Ovary (tissue), 9 donors: ENCODE results near the gene HTR2B. TPM values are rescaled to one million over a fixed set of nuclear protein-coding genes. Genes with fewer than 3 reads are reported as not detected.
"Not testable (repeated sequence)": the region's sequence is repeated elsewhere in the genome, so short reads cannot be mapped to it uniquely, and the experiment has no call there.

Experiments
- DNase-seq, 5 donors: peaks; one replicate each; pipeline ENCODE4 v3.0.0-alpha.2; 2019 to 2020
- H3K27ac ChIP-seq, 2 donors: fragments of 200-600 bp; one replicate each; pipeline versions ENCODE4 v1.5.1 to v1.8.0; 2019 to 2022
- H3K27me3 ChIP-seq: fragments of 200-600 bp; one replicate; pipeline ENCODE4 v1.8.0; 2022
- H3K36me3 ChIP-seq: fragments of 200-600 bp; sonication (generic); one replicate; pipeline ENCODE4 v1.5.1; 2019
- H3K4me1 ChIP-seq: one replicate; pipeline ENCODE4 v1.8.1; 2013; ENCODE audit warnings: mild to moderate bottlenecking, moderate library complexity; ENCODE audit not compliant: insufficient read depth
- H3K4me3 ChIP-seq: fragments of 200-600 bp; sonication (generic); one replicate; pipeline ENCODE4 v1.5.1; 2017
- H3K9me3 ChIP-seq, 2 donors: fragments of 200-600 bp in 1 of 2; sonication (generic) in 1 of 2; one replicate each; pipeline versions ENCODE4 v1.5.1 to v1.8.1; 2013 to 2019; ENCODE audit warnings: mild to moderate bottlenecking in 1 of 2, moderate library complexity in 1 of 2
- CTCF ChIP-seq, 3 donors: fragments of 450-650 bp in 2 of 3; fragments of 200-600 bp in 1 of 3; IDR thresholded peaks; one replicate each; pipeline versions ENCODE4 v1.5.1 to v1.8.0; 2016 to 2022; ENCODE audit warnings: antibody characterized with exemption in 3 of 3, mild to moderate bottlenecking in 1 of 3
- EP300 ChIP-seq: sonication (generic); formaldehyde crosslinking; IDR thresholded peaks from one replicate; pipeline ENCODE4 v1.6.1; 2017; ENCODE audit warnings: antibody characterized with exemption
- POLR2A ChIP-seq: fragments of 450-650 bp; IDR thresholded peaks from one replicate; pipeline ENCODE4 v1.6.1; 2017; ENCODE audit warnings: antibody characterized with exemption, mild to moderate bottlenecking, moderate library complexity
- WGBS, 3 donors: extraction: QIAGEN DNeasy Blood & Tissue Kit in 1 of 3; methylation state at CpG; one replicate each; pipeline versions ENCODE4 v1.1.5 to v1.1.7; 2013 to 2017; 5-methylcytosine and 5-hydroxymethylcytosine counted together
- intact Hi-C, 4 donors: fragments of 100-400 bp; cut with DNase I; formaldehyde crosslinking; loops; one replicate each; pipeline versions ENCODE4 v1.11.0 to v1.15.1; 2022 to 2023
- polyA plus RNA-seq, 2 donors: library from polyadenylated mRNA; stranded (reverse); fragments of 200-250 nt in 1 of 2; fragments of 350-450 nt in 1 of 2; fragmentation: Illumina TruSeq in 1 of 2; extraction: RNeasy Lipid Tissue Mini Kit (QIAGEN cat#74804) in 1 of 2; gene quantifications; one replicate each; pipeline ENCODE4 v1.2.3, GENCODE V29; 2013 to 2014
- total RNA-seq, 7 donors: library from RNA; depleted of rRNA in 2 of 7; stranded (reverse); fragments of >200 nt in 2 of 7; fragmentation: NEBNext Ultra II Directional in 3 of 7; extraction: Animal tissue kit (Norgen Biotek cat#: 25700) in 3 of 7; gene quantifications; one replicate each; pipeline versions ENCODE4 v1.1.0 to v1.2.4, GENCODE V29; 2016 to 2023
- donor health status: DM: no; HTN: no; CAD: no; lungs with moderate emphysema.
- donor health status: DM: no; HTN: no; CAD: no.
- donor health status: Bipolar disorder and iron deficiency.
- donor health status: DM: yes; HTN: yes; CAD: no.
- donor health status: DM: no; HTN: no; CAD: no.
- donor health status: DM: yes; HTN: yes; CAD: no.

The HTR2B gene
- total and polyA plus RNA-seq, 9 donors, result 0.15 to 3.0 (median 0.88) TPM; not detected in 1

DNA sequence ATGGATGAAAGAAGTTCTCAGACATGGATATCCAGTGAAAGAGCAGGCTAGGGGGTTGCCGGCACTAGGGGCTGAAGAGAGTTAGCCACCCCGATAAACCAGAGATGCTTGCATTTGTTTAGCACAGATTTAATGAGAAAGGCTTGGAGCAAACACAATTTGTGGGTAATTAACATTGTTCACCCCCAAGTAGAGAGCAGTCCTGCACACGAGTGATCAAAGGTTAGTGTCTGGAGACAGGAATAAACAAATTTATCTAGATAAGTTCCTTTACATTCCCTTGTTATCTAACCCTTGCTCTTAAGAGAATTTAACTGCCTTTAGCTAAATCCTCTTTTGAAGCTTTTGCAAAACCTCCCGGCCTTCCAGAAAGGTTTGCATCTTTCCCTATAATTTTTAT, 23.9 kb downstream of the HTR2B start:
- no peaks in the 10 kb centered on the region for H3K4me1 ChIP-seq
- intact Hi-C loops, result loop anchor here (5.0 to 10.0 kb wide), 5 partner anchors 91 to 351 kb away; partner anchors contain the start of gene ARMC9 (in 1 of the 4)
- H3K9me3 ChIP-seq, result peaks cover 0 to 8% of the 10 kb centered on the region in 2 donors
- WGBS, 3 donors, result 92 to 96% (median 94%) methylated on average over 4 of the region's 4 CpGs
- H3K27me3 ChIP-seq, result no peaks in the 10 kb centered on the region
- H3K27ac ChIP-seq, result no peak overlapping the region
- no peak for TF ChIP-seq CTCF (IDR thresholded peaks at IDR 0.05)
- no peak for TF ChIP-seq EP300
- no peak for TF ChIP-seq POLR2A
- no peak for DNase-seq
- H3K36me3 ChIP-seq, result no peaks in the 10 kb centered on the region
- no peak overlapping the region for H3K4me3 ChIP-seq

GRCh38 chr2:231100321-231100720, 24.5 kb downstream of the HTR2B start:
- H3K36me3 ChIP-seq, H3K27ac ChIP-seq, H3K4me3 ChIP-seq, H3K27me3 ChIP-seq, H3K4me1 ChIP-seq, H3K9me3 ChIP-seq, DNase-seq: not testable (repeated sequence)
- intact Hi-C loops, result loop anchor here (5.0 to 10.0 kb wide), 5 partner anchors 92 to 352 kb away; partner anchors contain the start of gene ARMC9 (in 1 of the 4)
- 96 to 100% (median 98%) methylated on average over 2 of the region's 2 CpGs for WGBS, 3 donors

DNA sequence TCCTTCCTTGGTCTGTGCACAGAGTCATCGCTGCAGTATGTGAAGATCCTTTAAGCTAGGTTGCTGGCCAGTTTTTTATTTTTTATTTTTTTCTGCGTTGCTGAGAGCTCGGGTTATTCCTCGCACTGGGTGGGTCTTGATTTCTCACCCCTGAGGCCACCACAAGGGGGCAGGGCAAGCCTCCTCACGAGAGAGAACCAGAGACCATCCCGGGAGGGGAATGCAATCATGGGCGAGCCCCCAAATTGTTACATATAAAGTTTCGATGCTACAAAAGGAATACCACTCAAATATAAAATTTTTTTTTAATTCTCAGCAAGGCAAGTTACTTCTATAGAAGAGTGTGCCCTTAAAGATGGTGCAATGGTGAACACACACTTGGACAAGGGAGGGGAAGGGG, 24.9 kb downstream of the HTR2B start:
- intact Hi-C loops, result loop anchor here (5.0 to 10.0 kb wide), 5 partner anchors 92 to 352 kb away; partner anchors contain the start of gene ARMC9 (in 1 of the 4)

DNA sequence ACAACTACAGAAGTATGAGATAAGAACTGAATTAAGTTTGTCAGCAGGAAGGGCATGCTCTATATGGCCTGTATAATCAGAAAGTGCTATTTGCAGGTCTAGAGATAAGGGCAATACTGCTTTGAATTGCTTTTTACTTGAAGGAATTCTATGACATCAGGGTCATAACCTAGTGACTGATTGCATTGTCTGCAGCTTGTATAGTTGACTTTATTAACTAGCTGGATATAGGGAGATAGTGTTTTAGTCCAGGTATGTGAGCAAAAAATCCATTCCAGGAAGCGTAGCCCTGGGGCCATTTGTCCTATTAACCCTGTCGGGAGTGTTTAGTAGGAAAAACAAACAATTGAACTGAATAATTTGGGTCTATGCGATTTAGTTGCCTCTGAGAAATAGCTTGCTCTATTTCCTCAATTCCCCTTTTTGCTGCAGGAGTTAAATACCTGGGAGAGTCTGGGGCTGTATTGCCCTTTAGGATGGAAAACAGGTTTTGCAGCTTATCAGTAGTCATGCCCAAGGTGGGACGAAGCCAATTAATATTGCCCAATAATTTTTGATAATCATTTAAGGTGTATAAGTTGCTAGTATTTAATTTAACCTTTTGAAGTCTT, 30.0 kb downstream of the HTR2B start:
- Histone ChIP-seq H3K27me3 (no peaks in the 10 kb centered on the region), H3K9me3 (peaks cover 0 to 5% of the 10 kb centered on the region in 2 donors), H3K4me1 (no peaks in the 10 kb centered on the region), H3K36me3 (no peaks in the 10 kb centered on the region), H3K4me3 (no peak overlapping the region), H3K27ac (no peak overlapping the region)
- 92 to 96% (median 95%) methylated on average over 4 of the region's 4 CpGs for WGBS, 3 donors
- no peak for DNase-seq
- intact Hi-C loops, result no loop called here
- no peak for TF ChIP-seq POLR2A
- no peak for TF ChIP-seq EP300
- TF ChIP-seq CTCF (IDR thresholded peaks at IDR 0.05), result no peak

More for the DNA sequence above, 24.9 kb downstream of the HTR2B start:
- H3K4me1 ChIP-seq, result no peaks in the 10 kb centered on the region
- H3K27ac ChIP-seq, result no peak overlapping the region
- peak in 2 of 5 donors; percentile 29 to 37 for DNase-seq
- WGBS, 3 donors, result 94 to 97% (median 95%) methylated on average over 8 of the region's 8 CpGs
- TF ChIP-seq POLR2A (no peak), CTCF (IDR thresholded peaks at IDR 0.05) (no peak), EP300 (no peak)
- H3K36me3 ChIP-seq, result no peaks in the 10 kb centered on the region
- peaks cover 0 to 8% of the 10 kb centered on the region in 2 donors for H3K9me3 ChIP-seq
- no peaks in the 10 kb centered on the region for H3K27me3 ChIP-seq
- H3K4me3 ChIP-seq, result no peak overlapping the region

DNA sequence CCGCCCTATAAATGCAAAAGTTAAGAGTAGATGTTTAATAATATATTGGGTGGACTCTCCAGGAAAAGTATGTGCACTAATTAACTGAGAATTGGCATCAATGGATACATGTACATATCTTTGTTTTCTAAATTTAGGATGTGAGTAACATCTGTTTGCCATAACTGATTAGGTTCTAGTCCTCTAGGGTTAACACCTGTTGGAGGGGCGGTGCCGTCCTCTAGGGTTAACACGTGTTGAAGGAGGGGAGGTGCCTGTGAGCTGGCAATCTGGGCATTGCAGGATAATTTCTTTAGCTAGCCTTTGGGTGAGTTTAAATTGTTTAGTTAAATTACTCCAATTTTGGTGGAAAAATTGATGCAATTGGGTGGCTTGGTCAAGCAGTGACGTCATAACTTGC, 30.9 kb downstream of the HTR2B start:
- no peak for TF ChIP-seq EP300
- TF ChIP-seq POLR2A, result no peak
- no peak for TF ChIP-seq CTCF (IDR thresholded peaks at IDR 0.05)
- no peak for DNase-seq
- H3K4me3 ChIP-seq, result no peak overlapping the region
- H3K27me3 ChIP-seq, result no peaks in the 10 kb centered on the region
- WGBS, 3 donors, result 92 to 96% (median 92%) methylated on average over 5 of the region's 5 CpGs
- H3K36me3 ChIP-seq, result no peaks in the 10 kb centered on the region
- no peaks in the 10 kb centered on the region for H3K4me1 ChIP-seq
- intact Hi-C loops, result no loop called here
- H3K9me3 ChIP-seq, result peaks cover 0 to 4% of the 10 kb centered on the region in 2 donors
- H3K27ac ChIP-seq, result no peak overlapping the region
